IMR-90 (cell line): ENCODE results near the gene GRIK3.

Experiments
- FOS ChIP-seq: fragments of 150-350 bp; IDR thresholded peaks from 2 replicates; pipeline ENCODE4 v1.6.1; 2016; ENCODE audit warnings: low read depth, low read length
- MXI1 ChIP-seq: IDR thresholded peaks from 2 replicates; pipeline ENCODE4 v1.6.1; 2012; ENCODE audit warnings: low read depth, mild to moderate bottlenecking, low read length, moderate library complexity, borderline replicate concordance
- POLR2A ChIP-seq: IDR thresholded peaks from 2 replicates; pipeline ENCODE4 v1.6.1; 2012; ENCODE audit warnings: mild to moderate bottlenecking, low read depth, low read length
- RAD21 ChIP-seq: IDR thresholded peaks from 2 replicates; pipeline ENCODE4 v1.6.1; 2012; ENCODE audit warnings: low read length, improper control_type of control experiment
- SMC3 ChIP-seq: fragments of 150-350 bp; IDR thresholded peaks from 2 replicates; pipeline ENCODE4 v1.6.1; 2016; ENCODE audit warnings: low read depth, mild to moderate bottlenecking, antibody characterized with exemption, low read length, moderate library complexity
- TF ChIP-seq, protein P1 (sequence below): conservative IDR thresholded peaks from 2 replicates; pipeline ENCODE4 v1.5.1; 2012; ENCODE audit warnings: mild to moderate bottlenecking, low read depth, low read length, improper control_type of control experiment
- TF ChIP-seq, protein P2 (sequence below): fragments of 150-350 bp; IDR thresholded peaks from 2 replicates; pipeline ENCODE4 v1.6.1; 2016; ENCODE audit warnings: low read depth, mild to moderate bottlenecking, low read length, moderate library complexity, borderline replicate concordance
- TF ChIP-seq, protein P3 (sequence below): fragments of 150-350 bp; IDR thresholded peaks from 2 replicates; pipeline ENCODE4 v1.6.1; 2017; ENCODE audit warnings: mild to moderate bottlenecking, antibody characterized with exemption, low read length, low read depth

DNA sequence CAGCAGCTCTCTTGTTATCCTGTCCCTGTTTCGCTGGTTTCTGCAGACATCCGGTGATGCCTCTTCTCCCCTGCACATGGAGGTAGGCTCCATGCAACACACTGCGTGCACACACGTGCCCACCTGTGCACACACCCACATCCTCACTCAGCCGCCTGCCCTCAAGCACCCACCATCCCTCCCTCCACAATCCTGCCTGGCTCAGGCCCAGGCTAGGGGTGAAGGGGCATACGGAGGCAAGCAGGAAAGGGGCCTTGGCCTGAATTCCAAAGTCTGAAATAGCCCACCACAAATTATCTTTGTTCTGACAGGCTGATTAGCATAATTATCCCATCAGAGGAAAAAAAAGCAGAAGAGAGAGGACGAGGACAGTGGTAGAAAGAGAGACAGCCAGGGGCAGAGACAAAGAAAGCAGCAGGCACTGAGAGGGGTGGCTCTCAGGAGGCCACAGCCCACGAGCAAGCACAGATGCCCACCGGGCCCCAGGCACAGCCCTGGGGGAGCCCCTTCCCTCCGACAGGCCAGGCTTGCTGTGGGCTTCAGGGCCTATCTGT is 73.2 kb downstream of the GRIK3 start:
- TF ChIP-seq, protein P1, sequence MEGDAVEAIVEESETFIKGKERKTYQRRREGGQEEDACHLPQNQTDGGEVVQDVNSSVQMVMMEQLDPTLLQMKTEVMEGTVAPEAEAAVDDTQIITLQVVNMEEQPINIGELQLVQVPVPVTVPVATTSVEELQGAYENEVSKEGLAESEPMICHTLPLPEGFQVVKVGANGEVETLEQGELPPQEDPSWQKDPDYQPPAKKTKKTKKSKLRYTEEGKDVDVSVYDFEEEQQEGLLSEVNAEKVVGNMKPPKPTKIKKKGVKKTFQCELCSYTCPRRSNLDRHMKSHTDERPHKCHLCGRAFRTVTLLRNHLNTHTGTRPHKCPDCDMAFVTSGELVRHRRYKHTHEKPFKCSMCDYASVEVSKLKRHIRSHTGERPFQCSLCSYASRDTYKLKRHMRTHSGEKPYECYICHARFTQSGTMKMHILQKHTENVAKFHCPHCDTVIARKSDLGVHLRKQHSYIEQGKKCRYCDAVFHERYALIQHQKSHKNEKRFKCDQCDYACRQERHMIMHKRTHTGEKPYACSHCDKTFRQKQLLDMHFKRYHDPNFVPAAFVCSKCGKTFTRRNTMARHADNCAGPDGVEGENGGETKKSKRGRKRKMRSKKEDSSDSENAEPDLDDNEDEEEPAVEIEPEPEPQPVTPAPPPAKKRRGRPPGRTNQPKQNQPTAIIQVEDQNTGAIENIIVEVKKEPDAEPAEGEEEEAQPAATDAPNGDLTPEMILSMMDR = no peak
- TF ChIP-seq RAD21 (no peak), POLR2A (no peak), MXI1 (no peak), SMC3 (no peak), FOS (no peak)
- TF ChIP-seq, protein P2, sequence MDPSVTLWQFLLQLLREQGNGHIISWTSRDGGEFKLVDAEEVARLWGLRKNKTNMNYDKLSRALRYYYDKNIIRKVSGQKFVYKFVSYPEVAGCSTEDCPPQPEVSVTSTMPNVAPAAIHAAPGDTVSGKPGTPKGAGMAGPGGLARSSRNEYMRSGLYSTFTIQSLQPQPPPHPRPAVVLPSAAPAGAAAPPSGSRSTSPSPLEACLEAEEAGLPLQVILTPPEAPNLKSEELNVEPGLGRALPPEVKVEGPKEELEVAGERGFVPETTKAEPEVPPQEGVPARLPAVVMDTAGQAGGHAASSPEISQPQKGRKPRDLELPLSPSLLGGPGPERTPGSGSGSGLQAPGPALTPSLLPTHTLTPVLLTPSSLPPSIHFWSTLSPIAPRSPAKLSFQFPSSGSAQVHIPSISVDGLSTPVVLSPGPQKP = no peak
- TF ChIP-seq, protein P3, sequence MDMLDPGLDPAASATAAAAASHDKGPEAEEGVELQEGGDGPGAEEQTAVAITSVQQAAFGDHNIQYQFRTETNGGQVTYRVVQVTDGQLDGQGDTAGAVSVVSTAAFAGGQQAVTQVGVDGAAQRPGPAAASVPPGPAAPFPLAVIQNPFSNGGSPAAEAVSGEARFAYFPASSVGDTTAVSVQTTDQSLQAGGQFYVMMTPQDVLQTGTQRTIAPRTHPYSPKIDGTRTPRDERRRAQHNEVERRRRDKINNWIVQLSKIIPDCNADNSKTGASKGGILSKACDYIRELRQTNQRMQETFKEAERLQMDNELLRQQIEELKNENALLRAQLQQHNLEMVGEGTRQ = no peak
